Measurements from ENCODE around the gene PDHB.

PDHB gene

DNA sequence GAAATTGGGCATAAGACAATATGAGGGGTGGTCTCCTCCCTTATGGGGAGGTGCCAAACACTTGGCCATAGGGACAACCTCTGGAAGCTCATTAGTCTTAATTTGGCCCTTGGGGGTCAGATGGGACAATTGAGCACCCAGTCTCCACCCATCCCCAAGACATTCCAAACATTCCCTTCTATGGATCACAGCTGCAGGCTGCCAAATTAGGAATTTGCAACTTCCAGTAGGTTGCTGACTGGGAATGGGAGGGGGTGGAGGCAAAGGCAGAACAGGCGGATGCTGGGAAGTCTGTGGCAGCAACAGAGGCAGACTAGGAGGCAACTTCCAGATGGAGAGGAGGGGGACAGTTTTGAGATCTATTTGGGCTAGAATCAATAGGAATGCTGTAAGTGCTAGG, 1.4 kb upstream of the PDHB start:
- no peak for DNase-seq

DNA sequence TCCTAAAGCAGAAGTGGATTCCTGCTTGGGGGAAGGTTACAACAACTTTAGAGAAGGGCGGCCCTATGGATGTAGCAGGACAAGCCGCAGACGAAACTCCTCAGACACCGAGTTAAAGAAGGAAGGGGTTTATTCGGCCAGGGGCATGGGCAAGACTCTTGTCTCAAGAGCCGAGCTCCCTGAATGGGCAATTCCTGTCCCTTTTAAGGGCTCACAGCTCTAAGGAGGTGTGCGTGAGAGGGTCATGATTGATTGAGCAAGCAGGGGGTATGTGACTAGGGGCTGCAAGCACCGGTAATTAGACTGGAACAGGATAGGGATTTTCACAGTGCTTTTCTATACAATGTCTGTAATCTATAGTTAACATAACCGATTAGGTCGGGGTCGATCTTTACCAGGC, 879 bp upstream of the PDHB start:
- no peak for DNase-seq

DNA sequence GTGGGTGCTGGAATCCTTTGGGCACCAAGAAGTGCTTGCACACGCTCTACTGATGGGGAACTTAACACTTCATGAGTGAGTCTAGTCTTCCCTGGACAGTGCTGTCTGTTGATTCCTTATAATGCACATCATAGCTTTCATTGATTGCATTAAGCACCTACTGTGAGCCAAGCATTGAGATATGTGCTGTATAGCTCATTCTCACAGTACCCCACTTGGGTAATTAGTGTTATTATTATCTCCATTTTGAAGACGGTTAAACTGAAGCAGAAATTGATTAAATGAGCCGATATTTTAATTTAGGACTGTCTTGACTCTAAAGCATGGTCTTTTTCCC, 504 bp upstream of the PDHB start:
- no peak for DNase-seq

DNA sequence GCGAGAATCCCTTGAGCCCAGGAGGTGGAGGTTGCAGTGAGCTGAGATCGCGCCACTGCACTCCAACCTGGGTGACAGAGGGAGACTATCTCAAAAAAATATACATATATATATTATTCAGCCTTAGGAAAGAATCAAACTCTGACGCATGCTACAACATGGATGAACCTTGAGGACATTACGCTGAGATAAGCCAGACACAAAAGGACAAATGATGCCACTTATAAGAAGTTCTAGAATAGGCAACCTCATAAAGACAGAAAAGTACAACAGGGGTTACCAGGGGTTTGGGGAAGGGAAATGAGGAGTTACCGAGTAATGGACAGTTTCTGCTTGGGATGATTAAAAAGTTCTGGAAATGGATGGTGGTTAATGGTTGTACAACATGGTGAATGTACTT, 727 bp downstream of the PDHB start:
- no peak for DNase-seq

DNA sequence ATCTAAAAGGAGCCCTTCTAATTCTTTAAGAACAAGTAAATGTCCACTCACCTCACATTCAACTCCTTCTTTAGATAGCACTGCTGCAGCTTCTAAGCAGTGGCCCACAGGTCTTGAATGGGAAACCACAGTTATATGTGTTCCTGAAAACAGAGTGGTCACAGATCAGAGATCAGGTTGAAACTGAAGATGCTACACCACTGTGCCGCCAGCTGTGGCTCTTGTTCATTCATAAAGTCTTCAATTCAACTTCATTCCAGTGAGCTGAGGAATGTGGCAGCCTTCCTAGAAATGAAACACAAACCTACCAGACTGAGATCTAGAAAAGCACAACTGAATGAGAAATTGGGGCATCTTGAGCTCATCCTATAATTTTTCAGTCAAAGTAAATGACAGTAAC, 4.0 kb downstream of the PDHB start:
- no peak for DNase-seq

DNA sequence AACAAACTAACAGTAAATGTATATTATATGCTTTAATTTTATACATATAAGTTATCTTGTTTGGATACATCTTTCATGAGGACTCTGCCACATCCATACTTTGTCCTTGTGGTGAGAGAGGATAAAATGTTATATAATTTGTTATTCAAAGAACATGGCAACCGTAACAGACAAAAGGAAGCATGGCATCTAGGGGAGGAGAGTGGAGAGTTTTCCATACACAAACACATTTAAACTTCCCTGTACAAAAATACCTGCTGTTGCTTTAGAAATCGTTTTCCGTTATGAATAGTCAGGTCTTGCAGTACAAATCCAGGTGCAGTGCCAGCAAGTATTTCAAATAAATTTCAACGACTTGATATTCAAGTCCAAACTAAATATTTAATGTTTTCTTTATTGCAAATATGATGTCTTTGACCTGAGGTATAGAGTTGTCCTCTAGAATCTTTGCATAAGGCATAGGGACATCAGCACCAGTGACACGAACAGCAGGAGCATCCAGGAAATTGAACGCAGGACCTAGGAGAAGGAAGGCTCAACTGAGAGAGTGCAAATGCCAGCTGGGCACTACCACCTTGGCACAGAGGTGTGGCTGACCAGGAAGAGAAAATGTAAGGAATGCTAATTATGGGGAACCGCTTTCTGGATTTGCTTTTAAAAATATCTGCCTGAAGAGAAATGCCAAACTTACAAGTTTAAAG, 5.8 kb downstream of the PDHB start:
- no peak for DNase-seq

DNA sequence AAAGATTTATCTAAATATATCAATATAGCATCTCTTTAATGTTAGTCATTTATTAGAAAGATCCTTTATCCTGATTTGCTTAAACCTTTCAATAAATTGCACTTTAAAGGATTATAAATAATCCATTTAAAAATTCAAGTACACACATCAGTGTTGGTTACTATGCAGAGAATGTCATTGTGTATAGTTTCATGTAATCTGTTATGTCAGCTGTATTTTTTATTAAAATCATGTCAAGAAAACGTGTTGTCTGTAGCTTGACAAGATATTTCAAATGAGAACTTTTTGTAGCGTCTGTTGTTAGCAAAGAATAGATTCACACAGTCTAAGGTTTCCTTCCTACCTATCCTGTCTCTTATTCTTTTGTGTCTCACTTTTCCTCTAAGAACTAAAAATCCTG, 7.8 kb downstream of the PDHB start:
- no peak for DNase-seq

DNA sequence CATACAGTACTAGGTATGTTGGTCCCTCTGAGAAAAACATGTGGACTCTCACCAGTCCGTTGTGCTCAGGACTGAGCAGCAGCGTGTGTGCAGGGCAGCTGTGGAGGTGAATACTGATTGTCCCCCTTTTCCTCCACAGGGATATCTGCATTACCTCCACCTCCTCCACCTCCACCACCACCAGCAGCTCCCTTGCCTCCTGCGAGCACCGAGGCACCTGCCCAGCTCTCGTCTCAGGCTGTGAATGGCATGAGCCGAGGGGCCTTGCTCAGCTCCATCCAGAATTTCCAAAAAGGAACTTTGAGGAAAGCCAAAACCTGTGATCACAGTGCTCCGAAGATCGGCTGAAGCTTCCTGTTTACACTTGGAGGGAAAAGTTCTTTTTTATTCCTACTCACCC, 9.0 kb downstream of the PDHB start:
- no peak for DNase-seq

DNA sequence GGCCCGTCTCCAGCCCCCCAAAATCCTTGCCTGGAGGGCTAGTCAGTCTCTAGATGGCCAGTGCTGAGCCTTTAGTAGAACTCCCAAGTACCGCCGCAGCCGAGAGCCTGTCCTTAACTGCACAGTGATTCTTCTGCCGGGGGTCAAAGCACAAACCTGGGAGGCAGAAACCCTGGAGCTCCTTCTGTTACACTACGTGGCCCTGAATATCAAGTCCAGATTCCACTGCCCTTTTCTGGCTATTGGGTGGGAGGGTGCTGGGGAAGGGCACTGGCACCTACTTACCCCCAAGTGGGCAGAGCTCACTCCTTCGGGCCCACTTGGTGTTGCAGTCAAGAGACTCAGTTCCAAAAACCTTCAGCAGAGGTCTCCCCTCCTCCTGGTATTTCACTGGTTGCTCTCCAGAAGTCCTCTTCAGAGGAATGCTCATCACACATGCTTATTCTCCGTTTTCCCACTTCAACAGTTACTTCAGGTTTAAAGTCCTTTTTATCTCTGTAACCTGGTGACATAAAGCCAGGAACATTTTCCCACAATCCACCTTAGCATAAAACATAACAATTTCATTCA, 10.8 kb downstream of the PDHB start:
- no peak for DNase-seq

DNA sequence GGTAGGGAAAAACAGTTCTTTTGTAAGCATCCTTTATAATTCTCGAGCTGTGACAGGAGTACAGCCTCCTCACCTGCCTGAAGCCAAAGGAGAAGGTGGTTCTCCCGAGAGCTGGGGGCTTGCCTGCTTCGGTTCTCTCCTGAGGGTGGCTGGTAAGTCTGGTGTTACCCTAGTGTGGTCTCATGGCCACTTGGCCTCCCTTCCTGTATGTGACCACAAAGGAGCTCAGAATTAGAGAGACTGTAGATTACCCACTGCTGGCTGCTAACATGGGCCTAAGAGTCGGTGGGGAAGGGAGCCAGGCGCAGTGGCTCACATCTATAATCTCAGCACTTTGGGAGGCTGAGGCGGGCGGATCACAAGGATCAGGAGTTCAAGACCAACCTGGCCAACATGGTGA, 12.6 kb downstream of the PDHB start:
- DNase-seq, result no peak

DNA sequence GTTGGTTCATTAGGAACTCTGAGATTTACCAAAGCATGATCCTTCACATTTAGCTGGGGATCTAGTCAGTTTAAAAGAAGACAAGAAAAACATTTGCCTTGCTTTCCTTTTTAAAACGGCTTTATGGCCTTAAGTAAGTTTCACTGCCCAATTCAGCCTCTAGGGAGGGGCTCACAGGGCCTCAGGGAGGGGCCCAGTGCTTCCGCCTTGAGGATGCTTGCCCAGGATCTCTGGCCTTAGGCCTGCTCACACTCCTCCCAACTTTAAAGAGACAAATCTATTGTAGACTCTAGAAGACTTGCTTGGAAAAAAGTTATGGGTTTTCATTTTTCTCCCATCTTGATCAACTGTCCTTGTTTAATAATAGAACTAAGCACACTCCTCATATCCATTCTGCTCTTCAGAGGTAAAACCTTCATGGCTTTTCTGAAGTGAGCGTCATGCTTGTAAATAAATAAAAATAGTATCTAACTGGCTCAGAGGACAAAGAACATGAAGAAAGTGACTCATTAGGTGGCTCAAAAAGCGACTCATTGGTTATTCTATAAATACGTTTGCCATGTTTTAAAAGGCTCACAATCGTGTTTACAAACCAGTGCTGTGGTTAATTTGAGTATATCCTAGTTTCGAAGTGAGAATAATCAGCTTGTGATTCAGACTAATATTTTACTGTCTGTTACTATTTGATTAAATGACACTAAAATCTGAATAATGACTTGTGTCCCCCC, 13.7 kb downstream of the PDHB start:
- no peak for DNase-seq

DNA sequence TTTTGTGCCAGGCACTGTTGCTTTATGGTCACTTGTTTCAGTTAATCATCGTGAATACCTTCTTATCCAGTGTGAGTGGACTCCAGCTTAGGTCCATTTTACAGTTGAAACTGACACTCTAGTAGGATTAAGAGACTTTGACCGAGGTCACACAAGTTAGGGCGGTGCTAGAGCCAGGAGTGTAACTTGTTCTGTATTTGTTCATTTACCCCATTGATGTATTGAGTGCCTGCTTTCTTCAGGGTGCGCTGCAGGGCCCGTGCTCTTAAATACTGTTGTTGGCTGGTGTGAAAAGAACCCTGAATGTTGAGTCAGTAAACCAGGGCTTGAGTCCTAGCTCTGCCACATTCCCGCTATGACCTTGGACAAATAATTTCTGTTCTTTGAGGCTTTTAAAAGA, 15.4 kb downstream of the PDHB start:
- no peak for DNase-seq

DNA sequence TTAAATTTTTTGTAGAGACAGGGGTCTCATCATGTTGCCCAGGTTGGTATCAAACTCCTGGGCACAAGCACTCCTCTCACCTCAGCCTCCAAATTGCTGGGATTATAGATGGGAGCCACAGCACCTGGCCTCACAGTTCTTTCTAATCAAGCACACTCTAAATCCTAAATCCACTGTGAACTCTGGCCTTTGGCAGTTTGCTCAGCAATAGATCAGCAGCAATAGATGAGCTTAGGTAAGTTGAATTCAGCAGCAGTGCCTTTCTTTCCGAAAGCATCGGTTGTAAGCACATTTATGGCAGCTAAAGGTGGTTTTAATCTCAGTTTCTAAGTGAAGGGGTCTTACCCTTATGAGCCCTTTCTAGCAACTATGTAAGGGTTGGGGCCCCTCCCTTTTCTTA, 16.6 kb downstream of the PDHB start:
- DNase-seq, result no peak

DNA sequence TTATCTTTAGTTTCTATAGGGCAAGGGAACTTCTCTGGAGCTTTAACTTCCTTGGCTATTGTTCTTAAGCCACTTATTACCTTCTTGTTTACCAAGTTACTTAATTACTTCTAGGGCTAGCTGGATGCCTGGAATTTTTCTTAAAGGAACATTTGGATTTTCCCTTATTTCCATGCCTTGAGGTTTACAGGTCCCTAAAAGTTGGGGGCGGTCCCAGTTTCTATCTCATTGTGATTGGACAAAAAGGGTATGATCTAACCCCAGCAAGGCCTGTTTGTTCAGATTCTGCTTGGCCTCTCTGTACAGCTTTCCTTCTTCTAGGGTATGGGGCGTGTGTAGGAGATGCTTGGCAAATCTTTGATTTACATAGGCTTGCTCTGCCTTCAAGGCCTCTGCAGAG, 17.4 kb downstream of the PDHB start:
- no peak for DNase-seq

DNA sequence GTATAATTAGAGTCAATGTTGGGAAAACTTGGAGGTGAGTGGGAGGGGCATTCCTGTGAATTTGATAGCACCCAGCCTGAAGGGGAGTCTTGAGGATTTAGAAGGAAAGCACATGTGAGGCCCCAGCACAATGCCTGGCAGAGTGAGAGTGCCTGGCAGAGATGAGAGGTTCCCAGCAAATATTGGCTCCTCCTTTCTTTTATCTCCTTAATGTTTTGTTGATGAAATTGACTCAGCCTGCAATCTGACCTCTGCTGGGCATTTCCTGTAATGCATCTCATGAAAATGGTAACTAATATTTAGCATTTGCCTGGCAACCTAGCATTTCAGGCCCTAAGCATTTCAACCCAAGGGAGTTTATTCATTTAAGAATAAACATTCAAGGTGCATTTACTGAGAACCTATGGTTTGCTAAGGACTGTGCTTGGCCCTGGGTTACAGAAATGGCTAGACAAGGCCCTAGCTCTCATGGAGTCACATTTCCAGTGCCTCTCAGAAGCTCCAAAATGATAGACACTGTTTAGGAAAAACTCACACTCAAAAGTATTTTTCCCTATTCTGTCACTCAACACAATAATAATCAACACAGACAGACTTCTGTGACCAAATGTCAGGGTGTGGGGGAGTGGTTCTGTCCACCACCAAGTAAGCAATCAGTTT, 19.0 kb downstream of the PDHB start:
- peak; percentile 58 for DNase-seq

DNA sequence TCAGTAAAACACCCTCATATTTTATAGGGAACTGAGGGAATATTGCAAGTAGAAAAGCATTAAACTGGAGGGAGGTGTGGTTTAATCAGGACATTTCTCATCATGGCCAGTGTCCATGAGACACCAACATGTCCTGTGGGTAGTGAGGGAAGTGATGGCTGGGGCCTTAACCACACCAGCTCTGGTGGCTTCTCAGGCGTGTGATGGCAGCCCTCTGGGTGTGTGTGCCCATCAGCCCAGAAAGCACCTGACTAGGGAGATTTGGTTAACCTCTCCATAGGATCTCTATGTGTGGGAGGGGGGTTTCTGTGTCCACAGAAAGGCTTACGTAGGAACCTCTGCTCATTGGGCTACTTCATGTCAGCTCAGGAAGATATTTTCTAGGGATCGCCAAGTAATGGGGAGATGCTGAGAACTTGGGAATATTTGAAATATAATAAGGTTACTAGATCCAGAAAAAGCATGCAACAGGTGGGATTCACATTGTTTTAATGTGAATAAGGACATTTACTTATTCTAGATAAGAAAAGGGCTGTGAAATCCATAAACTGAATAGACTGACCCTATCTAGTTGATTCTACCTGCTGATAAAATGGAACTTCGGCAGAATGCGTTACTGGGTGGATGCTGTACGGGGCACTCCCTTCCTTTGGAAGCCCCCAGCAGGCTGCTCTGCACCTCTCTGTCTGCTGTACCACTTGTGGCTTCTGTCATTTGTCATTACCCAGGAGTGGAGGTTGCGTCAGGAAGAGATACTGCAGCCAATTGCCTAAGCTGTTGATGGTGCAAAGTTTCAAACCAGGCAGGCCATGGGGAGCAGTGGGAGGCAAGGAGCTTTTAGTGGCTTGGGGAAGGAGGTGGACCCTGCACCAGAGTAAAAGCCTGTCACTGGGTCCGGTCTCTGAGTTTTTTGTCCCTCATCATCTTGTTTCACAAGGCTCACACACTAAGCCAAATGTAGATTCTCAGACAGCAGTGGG, 21.5 kb downstream of the PDHB start:
- DNase-seq, result no peak

DNA sequence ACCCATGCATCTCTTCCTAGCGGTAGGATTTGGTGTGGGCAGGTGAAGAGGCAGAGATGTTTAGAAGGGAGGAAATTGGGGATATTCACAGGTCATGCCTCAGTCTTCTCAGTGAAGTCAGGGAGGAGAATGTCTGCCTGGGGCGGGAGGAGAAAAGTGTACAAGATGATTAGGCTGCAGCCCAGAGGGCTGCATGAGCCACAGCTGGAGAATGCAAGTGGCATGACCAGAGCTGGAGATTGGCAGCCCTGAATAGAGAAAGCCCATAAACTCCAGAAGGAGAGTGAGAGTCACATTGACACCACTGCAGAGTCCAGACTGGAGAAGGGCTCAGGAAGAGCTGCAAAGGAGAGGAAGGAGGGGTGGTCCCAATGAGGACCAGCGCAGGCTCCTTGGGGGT, 22.6 kb downstream of the PDHB start:
- no peak for DNase-seq

DNA sequence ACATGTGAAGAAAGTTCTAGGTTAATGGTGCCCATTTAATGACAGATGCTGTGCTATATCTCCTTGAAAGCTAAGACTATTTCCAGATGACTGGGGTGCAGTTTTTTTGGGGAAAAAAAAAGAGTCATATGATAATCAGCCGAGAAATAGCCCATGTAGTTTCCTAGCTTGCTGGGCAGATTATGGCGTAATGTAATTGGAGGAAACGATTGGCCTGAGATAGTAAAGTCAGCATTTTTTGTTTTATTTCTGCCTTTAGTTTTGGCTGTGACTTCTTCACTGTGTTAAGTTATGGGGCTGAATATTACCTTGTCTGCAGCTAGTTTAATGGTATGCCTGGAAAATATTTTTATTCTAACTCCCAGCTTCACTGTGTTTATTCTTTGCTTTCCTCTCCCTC, 24.0 kb downstream of the PDHB start:
- DNase-seq, result no peak

DNA sequence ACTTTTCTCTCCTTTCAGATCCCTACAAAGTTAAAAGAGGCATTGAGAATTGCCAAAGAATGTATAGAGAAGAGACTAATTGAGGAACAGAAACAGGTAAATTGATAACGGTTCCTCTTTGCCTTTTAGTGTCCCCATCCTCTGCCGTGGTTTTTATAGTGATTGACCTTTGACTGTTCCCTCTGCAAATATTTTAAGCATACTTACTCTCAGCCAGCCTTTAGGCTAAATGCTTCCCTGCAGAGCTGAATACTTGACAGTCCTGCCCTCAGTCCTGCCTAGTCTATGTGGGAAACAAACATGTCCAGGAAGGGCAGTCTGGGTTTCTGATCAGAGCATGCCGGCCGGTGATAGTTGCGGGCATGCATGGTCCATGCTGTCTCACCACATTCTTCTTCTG, 24.7 kb downstream of the PDHB start:
- no peak for DNase-seq

DNA sequence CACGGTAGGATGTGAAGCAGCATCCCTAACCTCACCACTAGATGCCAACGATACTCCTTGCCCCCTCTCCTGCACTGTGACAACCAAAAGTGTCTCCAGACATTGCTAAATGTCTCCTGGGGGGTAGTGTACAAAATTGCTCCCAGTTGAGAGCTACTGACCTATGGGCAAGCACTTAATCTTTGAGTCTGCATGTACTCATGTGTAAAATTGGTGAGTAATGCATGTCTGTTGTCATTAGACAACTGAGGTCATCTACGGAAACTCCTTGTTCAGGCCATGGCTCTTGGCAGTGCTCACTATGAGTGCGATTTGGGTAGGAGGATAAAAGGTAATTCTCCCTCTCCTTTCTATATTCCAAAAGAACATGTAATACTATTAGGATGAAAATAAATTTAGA, 29.2 kb downstream of the PDHB start:
- no peak for DNase-seq

DNA sequence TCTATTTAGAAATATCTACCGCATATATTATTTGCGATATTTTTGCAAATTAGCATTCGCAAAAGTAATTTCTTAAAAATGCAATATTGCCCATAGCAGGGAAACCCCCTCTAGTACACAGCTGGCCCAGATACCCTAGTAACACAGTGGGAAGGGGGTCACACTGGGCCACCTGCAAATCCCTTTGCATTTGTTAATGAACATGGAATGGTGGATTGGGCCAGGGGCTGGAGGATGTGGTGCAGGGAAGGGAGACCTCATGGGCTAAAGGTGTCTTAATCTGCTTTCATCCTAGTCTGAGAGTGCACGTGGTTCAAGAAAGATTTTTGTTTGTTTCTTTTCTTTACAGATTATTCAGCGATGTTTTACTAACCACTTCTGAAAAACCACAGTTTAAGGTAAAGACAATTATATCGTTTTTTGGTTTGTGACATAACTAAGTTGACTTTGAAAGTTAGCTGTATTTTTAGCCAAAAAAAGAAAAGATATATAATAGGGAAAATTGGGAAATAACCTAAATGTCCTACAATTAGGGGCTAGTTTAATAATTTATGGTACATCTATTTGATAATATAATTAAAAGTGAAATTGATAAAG, 30.0 kb downstream of the PDHB start:
- DNase-seq, result no peak

DNA sequence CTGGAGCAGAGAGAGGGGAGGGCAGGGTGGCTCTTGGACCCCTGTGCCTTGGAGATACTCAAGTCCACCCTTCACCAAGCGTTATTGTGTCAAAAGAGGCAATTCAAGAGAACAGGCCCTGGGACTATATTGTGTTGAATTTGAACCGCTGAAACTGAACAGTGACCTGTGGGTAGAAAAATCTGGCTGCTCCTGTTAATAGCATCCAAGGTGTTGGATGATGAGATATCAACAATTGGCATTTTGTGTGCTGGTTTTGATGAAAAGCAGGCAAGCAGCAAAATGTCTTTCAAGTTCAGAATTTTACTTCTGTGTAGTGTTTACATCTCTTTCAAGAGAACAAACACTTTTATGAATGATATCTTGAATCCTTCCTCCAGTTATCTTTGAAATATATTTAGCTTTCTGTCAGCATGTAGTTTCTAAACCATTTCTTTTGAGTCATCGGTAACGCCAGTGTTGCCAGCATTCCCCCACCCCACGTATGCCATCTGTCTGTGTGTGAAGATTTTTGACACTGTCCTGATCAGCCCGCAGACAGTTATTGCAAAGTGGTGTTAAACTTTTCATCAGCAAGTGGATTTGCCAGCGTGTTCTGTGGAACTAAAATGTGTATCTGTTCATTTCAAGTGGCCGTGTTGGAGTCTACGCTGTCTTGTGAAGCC, 34.8 kb downstream of the PDHB start:
- no peak for DNase-seq
